Trophoblast cell (in vitro differentiated cells and primary cell): ENCODE results near the gene LRRTM2.
A peak's percentile ranks its signal among the peaks of the same experiment; 100 is the strongest.

ENCODE experiments used
- DNase-seq, 2 donors: peaks; one replicate each; pipeline ENCODE4 v3.0.0-alpha.2; 2016
- H2AFZ ChIP-seq: 2 replicates; pipeline ENCODE4 v1.6.1; 2013; ENCODE audit warnings: low read length, moderate library complexity, mild to moderate bottlenecking; ENCODE audit not compliant: insufficient read depth, poor library complexity
- H2AK5ac ChIP-seq: 2 replicates; pipeline ENCODE4 v1.6.1; 2013; ENCODE audit warnings: mild to moderate bottlenecking, low read length
- H2BK120ac ChIP-seq: 2 replicates; pipeline ENCODE4 v1.6.1; 2013; ENCODE audit warnings: low read length, mild to moderate bottlenecking, moderate library complexity; ENCODE audit not compliant: insufficient read depth, poor library complexity
- H2BK12ac ChIP-seq: 2 replicates; pipeline ENCODE4 v1.6.1; 2013; ENCODE audit warnings: mild to moderate bottlenecking, low read length, moderate library complexity
- H2BK5ac ChIP-seq: 2 replicates; pipeline ENCODE4 v1.6.1; 2013; ENCODE audit warnings: low read length, low read depth, moderate library complexity, mild to moderate bottlenecking; ENCODE audit not compliant: poor library complexity
- H3K14ac ChIP-seq: 2 replicates; pipeline ENCODE4 v1.6.1; 2013; ENCODE audit warnings: mild to moderate bottlenecking, low read length
- H3K18ac ChIP-seq: 2 replicates; pipeline ENCODE4 v1.6.1; 2013; ENCODE audit warnings: mild to moderate bottlenecking, low read length
- H3K23ac ChIP-seq: 2 replicates; pipeline ENCODE4 v1.6.1; 2013; ENCODE audit warnings: low read length
- H3K27ac ChIP-seq: 2 replicates; pipeline ENCODE4 v1.5.1; 2013; ENCODE audit warnings: low read depth, mild to moderate bottlenecking, inconsistent platforms, low read length, moderate library complexity
- H3K27me3 ChIP-seq: 2 replicates; pipeline ENCODE4 v1.6.1; 2013; ENCODE audit warnings: inconsistent platforms, mild to moderate bottlenecking, low read length, moderate library complexity; ENCODE audit not compliant: insufficient read depth
- H3K36me3 ChIP-seq, 2 experiments: 1 replicate in 1 of 2; 2 replicates in 1 of 2; pipeline ENCODE4 v1.6.1; 2013; ENCODE audit warnings: low read length in 2 of 2, mild to moderate bottlenecking in 2 of 2, moderate library complexity in 1 of 2; ENCODE audit not compliant: insufficient read depth in 2 of 2, control insufficient read depth in 1 of 2
- H3K4ac ChIP-seq: 2 replicates; pipeline ENCODE4 v1.6.1; 2013; ENCODE audit warnings: low read depth, mild to moderate bottlenecking, low read length, moderate library complexity
- H3K4me1 ChIP-seq, 2 experiments: 1 replicate in 1 of 2; 2 replicates in 1 of 2; pipeline ENCODE4 v1.6.1; 2013; ENCODE audit warnings: low read length in 2 of 2, mild to moderate bottlenecking in 2 of 2, moderate library complexity in 1 of 2; ENCODE audit not compliant: insufficient read depth in 2 of 2, control insufficient read depth in 1 of 2
- H3K4me2 ChIP-seq: 2 replicates; pipeline ENCODE4 v1.6.1; 2013; ENCODE audit warnings: inconsistent platforms, mild to moderate bottlenecking, low read length, moderate library complexity
- H3K4me3 ChIP-seq: 2 replicates; pipeline ENCODE4 v1.5.1; 2013; ENCODE audit warnings: mild to moderate bottlenecking, low read depth, low read length, inconsistent platforms
- H3K79me1 ChIP-seq: one replicate; pipeline ENCODE4 v1.6.1; 2013; ENCODE audit warnings: low read length
- H3K79me2 ChIP-seq: 2 replicates; pipeline ENCODE4 v1.6.1; 2013; ENCODE audit warnings: low read length, mild to moderate bottlenecking; ENCODE audit not compliant: control insufficient read depth, insufficient read depth, poor library complexity
- H3K9ac ChIP-seq: 2 replicates; pipeline ENCODE4 v1.6.1; 2013; ENCODE audit warnings: mild to moderate bottlenecking, low read length
- H3K9me3 ChIP-seq: 2 replicates; pipeline ENCODE4 v1.6.1; 2013; ENCODE audit warnings: low read depth, mild to moderate bottlenecking, control low read depth, inconsistent platforms, low read length; ENCODE audit not compliant: insufficient read depth
- H4K12ac ChIP-seq: 2 replicates; pipeline ENCODE4 v1.6.1; 2013; ENCODE audit warnings: low read depth, mild to moderate bottlenecking, low read length, moderate library complexity
- H4K8ac ChIP-seq: 2 replicates; pipeline ENCODE4 v1.6.1; 2013; ENCODE audit warnings: low read depth, mild to moderate bottlenecking, low read length, moderate library complexity
- H4K91ac ChIP-seq: one replicate; pipeline ENCODE4 v1.6.1; 2013; ENCODE audit warnings: low read depth, mild to moderate bottlenecking, low read length, moderate library complexity
- WGBS: extraction: QIAGEN DNeasy Blood & Tissue Kit; methylation state at CpG from one replicate; pipeline ENCODE4 v1.1.7; 2013; ENCODE audit warnings: missing lambda C conversion rate; ENCODE audit not compliant: insufficient read length, insufficient coverage; ENCODE audit errors: extremely low coverage; 5-methylcytosine and 5-hydroxymethylcytosine counted together

The LRRTM2 gene

GRCh38 chr5:138911441-138911840 lies 36.3 kb upstream of the LRRTM2 start:
- Histone ChIP-seq H3K4me3 (no peak overlapping the region), H3K14ac (no peak overlapping the region), H3K27ac (no peak overlapping the region), H2BK12ac (no peak overlapping the region), H2BK120ac (no peak overlapping the region), H2BK5ac (no peak overlapping the region), H3K27me3 (no peaks in the 10 kb centered on the region), H3K4ac (no peak overlapping the region), H3K79me2 (no peaks in the 10 kb centered on the region), H3K4me2 (no peak overlapping the region), H4K12ac (no peak overlapping the region), H3K79me1 (no peaks in the 10 kb centered on the region), H3K23ac (no peak overlapping the region), H3K18ac (no peak overlapping the region), H3K36me3 (peaks cover 14 to 16% of the 10 kb centered on the region in 2 experiments), H2AK5ac (no peak overlapping the region), H4K91ac (no peak overlapping the region), H3K9me3 (no peaks in the 10 kb centered on the region), H3K4me1 (no peaks in the 10 kb centered on the region), H2AFZ (no peak overlapping the region), H4K8ac (no peak overlapping the region), H3K9ac (no peak overlapping the region)
- no peak for DNase-seq

DNA sequence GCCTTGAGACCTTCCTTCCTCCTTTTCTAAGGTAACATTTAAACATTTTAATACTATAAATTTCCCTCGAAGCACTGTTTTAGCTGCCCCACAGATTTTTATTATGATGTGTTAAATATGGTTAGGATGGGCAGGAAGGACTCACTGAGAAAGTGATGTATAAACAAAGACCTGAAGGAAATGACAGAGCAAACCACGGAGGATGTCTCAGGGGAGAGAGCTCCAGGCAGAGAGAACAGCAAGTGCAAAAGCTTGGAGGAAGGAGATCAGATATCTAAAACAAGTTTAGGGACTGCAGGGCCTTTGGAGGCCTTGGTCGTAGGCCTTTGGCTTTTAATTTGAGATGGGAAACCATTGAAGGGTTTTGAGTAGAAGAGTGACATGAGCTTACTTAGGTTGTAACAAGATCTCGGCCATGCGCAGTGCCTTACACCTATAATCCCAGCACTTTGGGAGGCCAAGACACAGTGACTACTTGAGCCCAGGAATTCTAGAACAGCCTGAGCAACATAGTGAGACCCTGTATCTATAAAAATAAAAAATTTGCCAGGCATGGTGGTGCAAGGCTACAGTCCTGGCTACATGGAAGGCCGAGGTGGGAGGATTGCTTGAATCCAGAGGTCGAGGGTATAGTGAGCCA lies 35.5 kb upstream of the LRRTM2 start:
- no peak overlapping the region for H3K9ac ChIP-seq
- H3K79me1 ChIP-seq = no peaks in the 10 kb centered on the region
- no peaks in the 10 kb centered on the region for H3K27me3 ChIP-seq
- WGBS = no CpG with 5 or more reads among the region's 7 CpGs
- no peak overlapping the region for H2AK5ac ChIP-seq
- H2BK120ac ChIP-seq = no peak overlapping the region
- H4K8ac ChIP-seq = no peak overlapping the region
- H3K4me1 ChIP-seq = no peaks in the 10 kb centered on the region
- DNase-seq = no peak
- H2BK12ac ChIP-seq = no peak overlapping the region
- no peak overlapping the region for H3K18ac ChIP-seq
- H3K79me2 ChIP-seq = no peaks in the 10 kb centered on the region
- H3K27ac ChIP-seq = no peak overlapping the region
- no peak overlapping the region for H3K14ac ChIP-seq
- no peak overlapping the region for H4K12ac ChIP-seq
- no peak overlapping the region for H3K4me3 ChIP-seq
- H3K4ac ChIP-seq = no peak overlapping the region
- H3K4me2 ChIP-seq = no peak overlapping the region
- peaks cover 14 to 16% of the 10 kb centered on the region in 2 experiments for H3K36me3 ChIP-seq
- no peak overlapping the region for H4K91ac ChIP-seq
- H2AFZ ChIP-seq = no peak overlapping the region
- H2BK5ac ChIP-seq = no peak overlapping the region
- no peaks in the 10 kb centered on the region for H3K9me3 ChIP-seq
- H3K23ac ChIP-seq = no peak overlapping the region

DNA sequence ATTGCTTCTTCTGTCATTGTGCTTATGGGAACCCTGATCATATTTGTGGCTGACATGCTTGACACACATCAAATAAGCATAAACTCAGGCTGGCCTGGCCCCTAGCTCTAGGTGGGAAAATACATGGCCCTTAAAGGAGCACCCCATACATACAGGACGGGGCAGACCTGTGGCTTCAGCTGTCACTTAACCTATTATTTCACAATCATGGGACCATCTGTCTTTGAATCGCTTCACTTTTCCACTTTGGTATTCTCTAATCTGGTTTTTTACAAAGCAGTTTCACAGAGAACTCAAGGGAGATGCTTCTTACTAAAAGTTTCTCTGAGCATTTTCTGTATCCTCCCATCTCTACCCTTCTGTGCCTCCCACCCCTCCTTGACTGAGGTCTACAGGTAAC lies 34.6 kb upstream of the LRRTM2 start:
- Histone ChIP-seq H4K12ac (no peak overlapping the region), H4K91ac (no peak overlapping the region), H2BK5ac (no peak overlapping the region), H3K27me3 (no peaks in the 10 kb centered on the region), H3K4me1 (peaks cover 3% of the 10 kb centered on the region in 2 experiments), H3K79me2 (no peaks in the 10 kb centered on the region), H3K4me2 (no peak overlapping the region), H3K36me3 (peaks cover 15 to 19% of the 10 kb centered on the region in 2 experiments), H2BK120ac (no peak overlapping the region), H2AK5ac (no peak overlapping the region), H3K4ac (no peak overlapping the region), H3K18ac (no peak overlapping the region), H3K9ac (no peak overlapping the region), H3K9me3 (no peaks in the 10 kb centered on the region), H3K79me1 (no peaks in the 10 kb centered on the region), H3K14ac (no peak overlapping the region), H2BK12ac (no peak overlapping the region), H4K8ac (no peak overlapping the region), H3K4me3 (no peak overlapping the region), H3K27ac (no peak overlapping the region), H3K23ac (no peak overlapping the region), H2AFZ (no peak overlapping the region)
- WGBS = no CpG with 5 or more reads among the region's 2 CpGs
- DNase-seq = no peak

- H3K4ac ChIP-seq = no peak overlapping the region
- H2AFZ ChIP-seq = no peak overlapping the region
- H3K4me2 ChIP-seq = no peak overlapping the region
- no peak overlapping the region for H4K12ac ChIP-seq
- H4K91ac ChIP-seq = no peak overlapping the region
- H4K8ac ChIP-seq = no peak overlapping the region
- H2BK5ac ChIP-seq = no peak overlapping the region
- no peaks in the 10 kb centered on the region for H3K9me3 ChIP-seq
- H2BK120ac ChIP-seq = no peak overlapping the region
- H3K36me3 ChIP-seq = peaks cover 12 to 20% of the 10 kb centered on the region in 2 experiments
- peaks cover 14 to 17% of the 10 kb centered on the region in 2 experiments for H3K4me1 ChIP-seq
- H3K23ac ChIP-seq = no peak overlapping the region
- H2AK5ac ChIP-seq = no peak overlapping the region
- no peak overlapping the region for H2BK12ac ChIP-seq
- peaks cover 3% of the 10 kb centered on the region for H3K79me1 ChIP-seq
- no peak overlapping the region for H3K4me3 ChIP-seq
- no peak overlapping the region for H3K9ac ChIP-seq
- no peak overlapping the region for H3K18ac ChIP-seq
- DNase-seq = peak; percentile 64 to 82
- WGBS = no CpG with 5 or more reads among the region's 1 CpG
- no peak overlapping the region for H3K27ac ChIP-seq
- H3K27me3 ChIP-seq = no peaks in the 10 kb centered on the region
- H3K14ac ChIP-seq = no peak overlapping the region
- no peaks in the 10 kb centered on the region for H3K79me2 ChIP-seq
Measured at GRCh38 chr5:138905541-138905940, 30.4 kb upstream of the LRRTM2 start.
